Measurements from ENCODE around the gene TARBP1. TPM values are rescaled to one million over a fixed set of nuclear protein-coding genes. Genes with fewer than 3 reads are reported as not detected.

The TARBP1 gene
- total and polyA plus RNA-seq, 4 donors: 11.2 to 48.7 (median 29.9) TPM

DNA sequence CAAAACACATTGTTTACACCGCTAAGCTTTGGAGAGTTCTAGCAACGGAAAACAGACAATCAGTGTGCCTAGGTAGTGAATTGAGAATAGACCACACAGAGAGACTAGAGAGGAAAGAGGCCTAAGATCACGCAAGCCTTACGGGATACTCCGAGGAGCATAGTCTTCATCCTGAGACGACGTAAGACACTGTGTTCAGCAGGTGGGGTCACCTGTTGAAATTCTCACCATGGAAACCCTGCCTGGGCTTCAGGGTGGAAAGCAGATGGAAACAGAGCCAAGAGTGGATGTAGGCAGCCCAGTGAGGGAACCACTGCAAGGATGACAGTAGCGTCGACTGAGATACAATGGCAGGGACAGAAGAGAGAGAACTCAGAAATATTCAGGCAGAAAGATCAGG is 65.5 kb downstream of the TARBP1 start:
- DNase-seq (no peak), ATAC-seq (ENCODE audit: insufficient read depth, low FRiP score) (no peak)
- no peak overlapping the region for H3K4me3 ChIP-seq
- H3K9me3 ChIP-seq (ENCODE audit: control insufficient read depth in 4 of 4, insufficient read depth in 3 of 4, low read length in 3 of 4): no peaks in the 10 kb centered on the region
- H3K27me3 ChIP-seq (ENCODE audit: control insufficient read depth in 3 of 3, insufficient read depth in 3 of 3, low read length in 2 of 3): no peaks in the 10 kb centered on the region
- no peak overlapping the region for H3K27ac ChIP-seq (ENCODE audit: low read depth in 1 of 2, low read length in 1 of 2)
- WGBS, 2 donors: 96 to 98% methylated on average over 9 of the region's 9 CpGs
- H3K4me1 ChIP-seq (ENCODE audit: control insufficient read depth in 5 of 5, insufficient read depth in 5 of 5, low read length in 5 of 5): no peaks in the 10 kb centered on the region
- TF ChIP-seq, protein P1, sequence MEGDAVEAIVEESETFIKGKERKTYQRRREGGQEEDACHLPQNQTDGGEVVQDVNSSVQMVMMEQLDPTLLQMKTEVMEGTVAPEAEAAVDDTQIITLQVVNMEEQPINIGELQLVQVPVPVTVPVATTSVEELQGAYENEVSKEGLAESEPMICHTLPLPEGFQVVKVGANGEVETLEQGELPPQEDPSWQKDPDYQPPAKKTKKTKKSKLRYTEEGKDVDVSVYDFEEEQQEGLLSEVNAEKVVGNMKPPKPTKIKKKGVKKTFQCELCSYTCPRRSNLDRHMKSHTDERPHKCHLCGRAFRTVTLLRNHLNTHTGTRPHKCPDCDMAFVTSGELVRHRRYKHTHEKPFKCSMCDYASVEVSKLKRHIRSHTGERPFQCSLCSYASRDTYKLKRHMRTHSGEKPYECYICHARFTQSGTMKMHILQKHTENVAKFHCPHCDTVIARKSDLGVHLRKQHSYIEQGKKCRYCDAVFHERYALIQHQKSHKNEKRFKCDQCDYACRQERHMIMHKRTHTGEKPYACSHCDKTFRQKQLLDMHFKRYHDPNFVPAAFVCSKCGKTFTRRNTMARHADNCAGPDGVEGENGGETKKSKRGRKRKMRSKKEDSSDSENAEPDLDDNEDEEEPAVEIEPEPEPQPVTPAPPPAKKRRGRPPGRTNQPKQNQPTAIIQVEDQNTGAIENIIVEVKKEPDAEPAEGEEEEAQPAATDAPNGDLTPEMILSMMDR (IDR thresholded peaks at IDR 0.05; ENCODE audit: control extremely low read depth, extremely low read depth): no peak
- no peak overlapping the region for H3K9ac ChIP-seq (ENCODE audit: insufficient read depth in 1 of 2, low read length in 2 of 2)
- peaks cover 0 to 18% (median 12%) of the 10 kb centered on the region in 4 donors for H3K36me3 ChIP-seq (ENCODE audit: control insufficient read depth in 4 of 4, insufficient read depth in 4 of 4, low read length in 4 of 4)

DNA sequence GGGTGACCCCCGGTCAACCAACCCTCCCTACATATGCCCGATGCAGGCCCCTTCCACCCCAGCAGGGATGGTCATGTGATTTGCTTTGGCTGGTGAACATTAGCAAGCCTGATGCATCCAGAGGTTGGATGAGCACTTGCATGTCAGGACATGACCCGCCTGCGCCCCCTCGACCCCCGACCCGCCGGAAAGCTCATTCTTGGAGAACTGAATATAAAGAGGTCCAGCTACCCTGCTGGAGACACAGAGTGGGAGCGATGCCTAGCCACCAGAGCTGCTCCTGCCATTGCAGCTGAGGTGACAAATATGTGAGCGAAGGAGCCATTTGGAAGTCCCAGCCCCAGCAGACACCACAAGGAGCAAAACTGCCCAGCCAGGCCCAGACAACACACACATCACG is 66.1 kb downstream of the TARBP1 start:
- DNase-seq: no peak
- Histone ChIP-seq H3K27me3 (ENCODE audit: control insufficient read depth in 3 of 3, insufficient read depth in 3 of 3, low read length in 2 of 3) (no peaks in the 10 kb centered on the region), H3K9ac (ENCODE audit: insufficient read depth in 1 of 2, low read length in 2 of 2) (no peak overlapping the region), H3K9me3 (ENCODE audit: control insufficient read depth in 4 of 4, insufficient read depth in 3 of 4, low read length in 3 of 4) (no peaks in the 10 kb centered on the region), H3K4me3 (no peak overlapping the region), H3K27ac (ENCODE audit: low read depth in 1 of 2, low read length in 1 of 2) (no peak overlapping the region), H3K36me3 (ENCODE audit: control insufficient read depth in 4 of 4, insufficient read depth in 4 of 4, low read length in 4 of 4) (peaks cover 0 to 18% (median 12%) of the 10 kb centered on the region in 4 donors), H3K4me1 (ENCODE audit: control insufficient read depth in 5 of 5, insufficient read depth in 5 of 5, low read length in 5 of 5) (no peaks in the 10 kb centered on the region)
- 91 to 93% methylated on average over 11 of the region's 11 CpGs for WGBS, 2 donors
- ATAC-seq (ENCODE audit: insufficient read depth, low FRiP score): no peak
- TF ChIP-seq, protein P1 (IDR thresholded peaks at IDR 0.05; ENCODE audit: control extremely low read depth, extremely low read depth): no peak

DNA sequence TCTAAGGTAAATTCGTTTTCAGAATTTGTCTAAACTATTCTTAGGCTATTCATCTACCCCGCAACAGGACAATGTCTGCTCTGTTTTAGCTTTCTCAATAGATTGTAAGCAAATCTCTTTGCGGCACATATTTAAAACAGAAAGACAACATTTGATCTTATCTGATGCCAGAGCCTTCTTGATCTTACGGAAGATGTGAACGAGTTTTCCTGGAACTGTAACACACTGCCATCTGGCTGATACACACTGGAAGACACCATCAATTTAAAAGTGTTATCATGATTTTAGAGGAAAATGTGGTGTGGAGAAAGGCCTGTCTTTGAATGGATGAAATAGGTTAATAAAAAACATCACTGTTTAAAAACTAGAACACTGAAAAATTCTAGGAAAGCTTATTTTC is 69.7 kb downstream of the TARBP1 start:
- Histone ChIP-seq H3K27ac (ENCODE audit: low read depth in 1 of 2, low read length in 1 of 2) (no peak overlapping the region), H3K36me3 (ENCODE audit: control insufficient read depth in 4 of 4, insufficient read depth in 4 of 4, low read length in 4 of 4) (peaks cover 0 to 13% (median 7%) of the 10 kb centered on the region in 4 donors), H3K9ac (ENCODE audit: insufficient read depth in 1 of 2, low read length in 2 of 2) (no peak overlapping the region), H3K27me3 (ENCODE audit: control insufficient read depth in 3 of 3, insufficient read depth in 3 of 3, low read length in 2 of 3) (no peaks in the 10 kb centered on the region), H3K4me3 (no peak overlapping the region), H3K9me3 (ENCODE audit: control insufficient read depth in 4 of 4, insufficient read depth in 3 of 4, low read length in 3 of 4) (no peaks in the 10 kb centered on the region), H3K4me1 (ENCODE audit: control insufficient read depth in 5 of 5, insufficient read depth in 5 of 5, low read length in 5 of 5) (peaks cover 0 to 8% (median 0%) of the 10 kb centered on the region in 5 donors)
- 63 to 72% methylated on average over 5 of the region's 5 CpGs for WGBS, 2 donors
- TF ChIP-seq, protein P1 (IDR thresholded peaks at IDR 0.05; ENCODE audit: control extremely low read depth, extremely low read depth): no peak
- no peak for ATAC-seq (ENCODE audit: insufficient read depth, low FRiP score)
- DNase-seq: peak in 1 of 3 donors; percentile 24

DNA sequence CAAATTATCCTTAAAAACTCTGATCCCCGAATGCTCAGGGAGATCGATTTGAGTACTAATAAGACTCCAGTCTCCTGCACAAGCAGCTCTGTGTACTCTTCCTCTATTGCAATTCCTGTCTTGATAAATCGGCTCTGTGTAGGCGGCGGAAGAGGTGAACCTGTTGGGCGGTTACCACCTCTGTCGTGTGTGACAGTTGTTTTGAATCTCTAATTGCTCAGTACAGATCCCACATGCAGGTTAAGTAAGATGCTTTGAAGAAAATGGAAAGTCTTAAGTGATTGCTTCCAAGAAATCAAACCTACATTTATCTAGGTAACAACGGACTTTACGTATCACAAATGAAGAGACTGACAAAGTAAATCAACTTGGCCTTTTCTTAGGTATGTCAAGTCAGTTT is 70.2 kb downstream of the TARBP1 start:
- no peaks in the 10 kb centered on the region for H3K27me3 ChIP-seq (ENCODE audit: control insufficient read depth in 3 of 3, insufficient read depth in 3 of 3, low read length in 2 of 3)
- H3K36me3 ChIP-seq (ENCODE audit: control insufficient read depth in 4 of 4, insufficient read depth in 4 of 4, low read length in 4 of 4): peaks cover 0 to 13% (median 6%) of the 10 kb centered on the region in 4 donors
- H3K4me1 ChIP-seq (ENCODE audit: control insufficient read depth in 5 of 5, insufficient read depth in 5 of 5, low read length in 5 of 5): peaks cover 0 to 8% (median 0%) of the 10 kb centered on the region in 5 donors
- H3K4me3 ChIP-seq: no peak overlapping the region
- WGBS, 2 donors: 93 to 96% methylated on average over 9 of the region's 9 CpGs
- TF ChIP-seq, protein P1 (IDR thresholded peaks at IDR 0.05; ENCODE audit: control extremely low read depth, extremely low read depth): no peak
- no peak overlapping the region for H3K27ac ChIP-seq (ENCODE audit: low read depth in 1 of 2, low read length in 1 of 2)
- DNase-seq (no peak), ATAC-seq (ENCODE audit: insufficient read depth, low FRiP score) (no peak)
- no peak overlapping the region for H3K9ac ChIP-seq (ENCODE audit: insufficient read depth in 1 of 2, low read length in 2 of 2)
- no peaks in the 10 kb centered on the region for H3K9me3 ChIP-seq (ENCODE audit: control insufficient read depth in 4 of 4, insufficient read depth in 3 of 4, low read length in 3 of 4)
